ENCODE data around the gene CFAP100. TPM values are rescaled to one million over a fixed set of nuclear protein-coding genes. Genes with fewer than 3 reads are reported as not detected.
A peak's percentile ranks its signal among the peaks of the same experiment; 100 is the strongest.

The CFAP100 gene
- total and polyA plus RNA-seq, 9 of the 15 experiments (the other 6 are each of a cell fraction or from before 2014, with no cell fraction given), result not detected

GRCh38 chr3:126476166-126477060 lies 81.7 kb downstream of the CFAP100 start (continued):
- TF ChIP-seq ZBTB40 (IDR thresholded peaks at IDR 0.05) (peak; percentile 38; the same call in 1 of the 2 replicates), ZBTB40 (CRISPR knock-in tag; IDR thresholded peaks at IDR 0.05) (no peak), CREM (IDR thresholded peaks at IDR 0.05; ENCODE audit: low read depth) (peak; percentile 2; the same call in 1 of the 2 replicates), ZNF232 (CRISPR knock-in tag; IDR thresholded peaks at IDR 0.05) (no peak), ATF2 (CRISPR knock-in tag; IDR thresholded peaks at IDR 0.05) (no peak), GTF3C2 (IDR thresholded peaks at IDR 0.05; ENCODE audit: borderline replicate concordance, extremely low read depth, insufficient read length) (peak; percentile 46), ATF1 (CRISPR knock-in tag; IDR thresholded peaks at IDR 0.05) (no peak), ATF1 (tag; IDR thresholded peaks at IDR 0.05) (0 out of 2 replicates have a peak, but pooled peaks have one; percentile 26), STAG1 (CRISPR knock-in tag; IDR thresholded peaks at IDR 0.05; ENCODE audit: borderline replicate concordance) (no peak), KDM4B (IDR thresholded peaks at IDR 0.05; ENCODE audit: borderline replicate concordance in 2 of 2, low read depth in 1 of 2) (peak in 1 of 2 experiments; percentile 19; a peak in 1 of 4 replicates), ATF3 (IDR thresholded peaks at IDR 0.05) (no peak), ATF3 (CRISPR knock-in tag; conservative IDR thresholded peaks at IDR 0.05) (no peak)

All from K562 (cell line).